Measurements from ENCODE around the gene SDHAF3. TPM values are rescaled to one million over a fixed set of nuclear protein-coding genes. Genes with fewer than 3 reads are reported as not detected.
"Not testable (repeated sequence)": the region's sequence is repeated elsewhere in the genome, so short reads cannot be mapped to it uniquely, and the experiment has no call there.

Gene SDHAF3
- total and polyA plus RNA-seq, 2 donors (not counting 1 experiment from before 2014, with no cell fraction given), result 7.3 to 12.6 TPM

- Histone ChIP-seq H3K36me3 (ENCODE audit: control insufficient read depth, insufficient read depth, low read length) (no peaks in the 10 kb centered on the region), H3K4me3 (replicated peaks in 1 of 4; ENCODE audit: control extremely low read depth in 1 of 4, insufficient read depth in 1 of 4, low read depth in 3 of 4, low read length in 4 of 4) (no peak overlapping the region), H4K20me1 (ENCODE audit: control insufficient read depth, extremely low read depth, insufficient read depth, low read length) (no peaks in the 10 kb centered on the region), H3K9ac (ENCODE audit: insufficient read depth, low read length) (no peak overlapping the region), H3K4me2 (ENCODE audit: extremely low read depth, insufficient read depth, low read length) (no peak overlapping the region), H3K79me2 (ENCODE audit: control insufficient read depth, insufficient read depth, low read length) (no peaks in the 10 kb centered on the region), H3K4me1 (ENCODE audit: control insufficient read depth, extremely low read depth, insufficient read depth, low read length) (no peaks in the 10 kb centered on the region), H3K27me3 (ENCODE audit: control insufficient read depth, insufficient read depth, low read length) (no peaks in the 10 kb centered on the region), H3K9me3 (ENCODE audit: control insufficient read depth, insufficient read depth, low read depth, low read length) (no peaks in the 10 kb centered on the region), H3K27ac (ENCODE audit: insufficient read depth, low read length) (no peak overlapping the region), H2AFZ (ENCODE audit: low read length) (no peak overlapping the region)
- TF ChIP-seq CTCF (conservative IDR thresholded peaks at IDR 0.05 in 1 of 2, IDR thresholded peaks at IDR 0.05 in 1 of 2; ENCODE audit: low read depth in 1 of 2, low read length in 2 of 2), result no peak
- TF ChIP-seq EZH2 (IDR thresholded peaks at IDR 0.05; ENCODE audit: low read length, missing control alignments), result no peak
- no peak for DNase-seq (ENCODE audit: low read depth in 2 of 2)
These were observed 3.4 kb downstream of the SDHAF3 start for GRCh38 chr7:97120713-97121457.

GRCh38 chr7:97123115-97123514 lies 5.6 kb downstream of the SDHAF3 start:
- not testable (repeated sequence) for H4K20me1 ChIP-seq (ENCODE audit: control insufficient read depth, extremely low read depth, insufficient read depth, low read length); H3K9me3 ChIP-seq (ENCODE audit: control insufficient read depth, insufficient read depth, low read depth, low read length); H3K4me1 ChIP-seq (ENCODE audit: control insufficient read depth, extremely low read depth, insufficient read depth, low read length); H3K79me2 ChIP-seq (ENCODE audit: control insufficient read depth, insufficient read depth, low read length); H3K4me2 ChIP-seq (ENCODE audit: extremely low read depth, insufficient read depth, low read length); H3K9ac ChIP-seq (ENCODE audit: insufficient read depth, low read length); H3K36me3 ChIP-seq (ENCODE audit: control insufficient read depth, insufficient read depth, low read length); H2AFZ ChIP-seq (ENCODE audit: low read length); H3K4me3 ChIP-seq (replicated peaks in 1 of 4; ENCODE audit: control extremely low read depth in 1 of 4, insufficient read depth in 1 of 4, low read depth in 3 of 4, low read length in 4 of 4); H3K27me3 ChIP-seq (ENCODE audit: control insufficient read depth, insufficient read depth, low read length); H3K27ac ChIP-seq (ENCODE audit: insufficient read depth, low read length); DNase-seq (ENCODE audit: low read depth in 2 of 2)

GRCh38 chr7:97126483-97127171 lies 9.1 kb downstream of the SDHAF3 start:
- Histone ChIP-seq H4K20me1 (ENCODE audit: control insufficient read depth, extremely low read depth, insufficient read depth, low read length) (no peaks in the 10 kb centered on the region), H3K27ac (ENCODE audit: insufficient read depth, low read length) (no peak overlapping the region), H3K79me2 (ENCODE audit: control insufficient read depth, insufficient read depth, low read length) (no peaks in the 10 kb centered on the region), H3K4me1 (ENCODE audit: control insufficient read depth, extremely low read depth, insufficient read depth, low read length) (no peaks in the 10 kb centered on the region), H2AFZ (ENCODE audit: low read length) (no peak overlapping the region), H3K9me3 (ENCODE audit: control insufficient read depth, insufficient read depth, low read depth, low read length) (no peaks in the 10 kb centered on the region), H3K4me3 (replicated peaks in 1 of 4; ENCODE audit: control extremely low read depth in 1 of 4, insufficient read depth in 1 of 4, low read depth in 3 of 4, low read length in 4 of 4) (no peak overlapping the region), H3K27me3 (ENCODE audit: control insufficient read depth, insufficient read depth, low read length) (no peaks in the 10 kb centered on the region), H3K9ac (ENCODE audit: insufficient read depth, low read length) (no peak overlapping the region), H3K4me2 (ENCODE audit: extremely low read depth, insufficient read depth, low read length) (no peak overlapping the region), H3K36me3 (ENCODE audit: control insufficient read depth, insufficient read depth, low read length) (no peaks in the 10 kb centered on the region)
- TF ChIP-seq EZH2 (IDR thresholded peaks at IDR 0.05; ENCODE audit: low read length, missing control alignments), result no peak
- DNase-seq (ENCODE audit: low read depth in 2 of 2), result no peak

- no peak overlapping the region for H3K27ac ChIP-seq (ENCODE audit: insufficient read depth, low read length)
- H3K4me1 ChIP-seq (ENCODE audit: control insufficient read depth, extremely low read depth, insufficient read depth, low read length), result no peaks in the 10 kb centered on the region
- H3K9ac ChIP-seq (ENCODE audit: insufficient read depth, low read length), result no peak overlapping the region
- H3K79me2 ChIP-seq (ENCODE audit: control insufficient read depth, insufficient read depth, low read length), result no peaks in the 10 kb centered on the region
- H3K9me3 ChIP-seq (ENCODE audit: control insufficient read depth, insufficient read depth, low read depth, low read length), result no peaks in the 10 kb centered on the region
- DNase-seq (ENCODE audit: low read depth in 2 of 2), result no peak
- H3K4me2 ChIP-seq (ENCODE audit: extremely low read depth, insufficient read depth, low read length), result no peak overlapping the region
- H2AFZ ChIP-seq (ENCODE audit: low read length), result no peak overlapping the region
- no peaks in the 10 kb centered on the region for H3K27me3 ChIP-seq (ENCODE audit: control insufficient read depth, insufficient read depth, low read length)
- no peaks in the 10 kb centered on the region for H4K20me1 ChIP-seq (ENCODE audit: control insufficient read depth, extremely low read depth, insufficient read depth, low read length)
- no peaks in the 10 kb centered on the region for H3K36me3 ChIP-seq (ENCODE audit: control insufficient read depth, insufficient read depth, low read length)
- no peak for TF ChIP-seq CTCF (conservative IDR thresholded peaks at IDR 0.05 in 1 of 2, IDR thresholded peaks at IDR 0.05 in 1 of 2; ENCODE audit: low read depth in 1 of 2, low read length in 2 of 2)
- no peak for TF ChIP-seq EZH2 (IDR thresholded peaks at IDR 0.05; ENCODE audit: low read length, missing control alignments)
- no peak overlapping the region for H3K4me3 ChIP-seq (replicated peaks in 1 of 4; ENCODE audit: control extremely low read depth in 1 of 4, insufficient read depth in 1 of 4, low read depth in 3 of 4, low read length in 4 of 4)
These were observed 11.2 kb downstream of the SDHAF3 start for GRCh38 chr7:97128736-97129135.

Measured in fibroblast of lung (primary cell).